Mucosa of descending colon (tissue), 3 donors: ENCODE data around the gene TMTC2. TPM values are rescaled to one million over a fixed set of nuclear protein-coding genes. Genes with fewer than 3 reads are reported as not detected.

ENCODE experiments used
- ATAC-seq: fragments of 200-7000 bp; cut with Tn5 transposase; one replicate; pipeline ENCODE4 v1.9.1; 2020; ENCODE audit warnings: mild to moderate bottlenecking, moderate library complexity
- DNase-seq, 3 donors: peaks; one replicate each; pipeline ENCODE4 v3.0.0-alpha.2; 2020
- H3K36me3 ChIP-seq: fragments of 200-600 bp; one replicate; pipeline ENCODE4 v1.8.0; 2021; ENCODE audit warnings: low read depth, mild to moderate bottlenecking
- H3K4me1 ChIP-seq: fragments of 200-600 bp; one replicate; pipeline ENCODE4 v1.8.0; 2021; ENCODE audit warnings: low read depth, mild to moderate bottlenecking
- H3K4me3 ChIP-seq: fragments of 200-600 bp; one replicate; pipeline ENCODE4 v1.8.0; 2021; ENCODE audit warnings: mild to moderate bottlenecking
- H3K9me3 ChIP-seq: fragments of 200-600 bp; one replicate; pipeline ENCODE4 v1.8.0; 2021; ENCODE audit warnings: mild to moderate bottlenecking
- intact Hi-C, 2 donors: fragments of 100-400 bp; cut with DNase I in 1 of 2; cut with micrococcal nuclease in 1 of 2; formaldehyde crosslinking; loops; one replicate each; pipeline versions ENCODE4 v1.11.0 to v1.11.1; 2022; cut with DNase I, micrococcal nuclease
- long read RNA-seq, 2 donors: library from polyadenylated mRNA; unstranded; transcript quantifications; one replicate each; pipeline ENCODE4 v2.0.0, GENCODE V29; 2019 to 2021
- total RNA-seq, 3 donors: library from RNA; stranded (reverse); fragmentation: NEBNext Ultra II Directional in 2 of 3; extraction: Animal tissue kit (Norgen Biotek cat#: 25700) in 2 of 3; gene quantifications; one replicate each; pipeline versions ENCODE4 v1.2.1 to v1.2.4, GENCODE V29; 2021 to 2023
- TF ChIP-seq, protein P1 (sequence below): fragments of 200-600 bp; IDR thresholded peaks from one replicate; pipeline ENCODE4 v1.8.0; 2022; ENCODE audit warnings: antibody characterized with exemption, mild to moderate bottlenecking
- donor health status: DM: no; HTN: no; CAD: no; lungs with moderate emphysema.
- donor health status: DM: no; HTN: no; CAD: no.
- donor health status: DM: no; HTN: yes; CAD: no.

TMTC2 gene
- total RNA-seq = 10 to 100 TPM; 13.3 to 40.4 (median 14.6) TPM
- long read RNA-seq, donor 1, partial matches to known transcripts = 8 of 14 reads
- long read RNA-seq, donor 1, other reads (novel, unspliced or antisense) = 6 of 14 reads
- long read RNA-seq, donor 2 = 0 reads

DNA sequence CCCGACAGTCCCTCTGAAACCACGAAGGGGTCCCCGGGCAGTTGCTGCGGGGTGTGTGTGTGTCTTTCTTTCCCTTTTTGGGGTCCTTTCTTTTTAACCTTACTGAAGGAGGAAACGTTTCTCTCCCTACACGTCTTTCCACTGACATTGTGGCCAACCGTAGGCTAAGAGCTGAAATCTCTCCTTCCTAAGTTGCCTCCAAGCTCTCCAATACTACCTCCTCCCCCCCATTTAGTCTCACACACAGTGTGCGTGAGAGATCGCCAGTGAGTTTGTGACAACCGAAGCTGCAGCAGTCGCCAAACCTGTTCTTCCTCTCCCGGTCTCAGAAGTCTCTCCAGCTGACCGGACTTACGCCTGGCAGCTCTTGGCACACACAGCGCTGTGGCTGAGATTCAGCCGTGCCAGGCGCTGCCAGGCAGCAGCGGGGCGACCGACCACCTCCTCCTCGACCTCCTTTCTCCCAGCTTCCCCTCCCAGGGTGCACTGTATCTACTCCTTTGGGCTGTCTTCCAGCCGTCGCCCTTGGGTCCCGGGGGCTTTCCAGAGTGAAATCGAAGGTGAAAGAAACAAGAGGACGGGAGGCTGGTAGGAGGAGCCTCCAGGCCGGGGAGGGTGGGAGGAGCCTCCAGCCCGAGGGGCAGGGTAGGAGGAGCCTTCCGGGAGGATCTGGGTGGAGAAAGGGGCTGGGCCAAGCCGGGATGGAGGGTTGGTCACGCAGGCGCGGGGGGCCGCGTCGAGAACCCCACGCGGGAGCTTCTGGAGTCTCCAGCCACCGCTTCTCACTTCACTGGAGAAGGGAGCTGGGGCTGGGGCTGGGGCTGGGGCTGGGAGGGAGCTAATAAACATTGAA, at the start of gene TMTC2:
TSS of gene TMTC2 (plus strand) at position 739 of the 853 bp plus-strand sequence.
- Histone ChIP-seq H3K9me3 (no peaks in the 10 kb centered on the region), H3K36me3 (no peaks in the 10 kb centered on the region), H3K4me1 (peaks cover 11% of the 10 kb centered on the region), H3K4me3 (peak within 1 kb of the TSS; percentile 86)
- DNase-seq (peak; percentile 95 to 97 (median 95)), ATAC-seq (peak; percentile 92)
- intact Hi-C loops = loop anchor here in 1 of 2 donors (10.0 kb wide), 2 partner anchors 162 to 208 kb away; no protein-coding TSS in a partner anchor
- TF ChIP-seq, protein P1, sequence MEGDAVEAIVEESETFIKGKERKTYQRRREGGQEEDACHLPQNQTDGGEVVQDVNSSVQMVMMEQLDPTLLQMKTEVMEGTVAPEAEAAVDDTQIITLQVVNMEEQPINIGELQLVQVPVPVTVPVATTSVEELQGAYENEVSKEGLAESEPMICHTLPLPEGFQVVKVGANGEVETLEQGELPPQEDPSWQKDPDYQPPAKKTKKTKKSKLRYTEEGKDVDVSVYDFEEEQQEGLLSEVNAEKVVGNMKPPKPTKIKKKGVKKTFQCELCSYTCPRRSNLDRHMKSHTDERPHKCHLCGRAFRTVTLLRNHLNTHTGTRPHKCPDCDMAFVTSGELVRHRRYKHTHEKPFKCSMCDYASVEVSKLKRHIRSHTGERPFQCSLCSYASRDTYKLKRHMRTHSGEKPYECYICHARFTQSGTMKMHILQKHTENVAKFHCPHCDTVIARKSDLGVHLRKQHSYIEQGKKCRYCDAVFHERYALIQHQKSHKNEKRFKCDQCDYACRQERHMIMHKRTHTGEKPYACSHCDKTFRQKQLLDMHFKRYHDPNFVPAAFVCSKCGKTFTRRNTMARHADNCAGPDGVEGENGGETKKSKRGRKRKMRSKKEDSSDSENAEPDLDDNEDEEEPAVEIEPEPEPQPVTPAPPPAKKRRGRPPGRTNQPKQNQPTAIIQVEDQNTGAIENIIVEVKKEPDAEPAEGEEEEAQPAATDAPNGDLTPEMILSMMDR = no peak

DNA sequence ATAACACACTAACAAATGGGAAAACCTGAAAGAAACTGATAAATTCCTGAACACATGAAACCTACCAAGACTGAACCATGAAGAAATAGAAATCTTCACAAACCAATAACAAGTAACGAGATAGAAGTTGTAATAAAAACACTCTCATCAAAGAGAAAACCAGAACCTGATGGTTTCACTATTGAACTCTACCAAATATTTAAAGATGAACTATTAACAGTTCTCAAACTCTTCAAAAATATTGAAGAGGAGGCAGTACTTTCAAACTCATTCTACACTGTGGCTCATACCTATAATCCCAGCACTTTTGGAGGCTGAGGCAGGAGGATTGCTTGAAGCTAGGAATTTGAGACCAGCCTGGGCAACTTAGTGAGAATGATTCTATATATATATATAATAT, 48.4 kb upstream of the TMTC2 start:
- ATAC-seq (no peak), DNase-seq (no peak)
- peaks cover 4% of the 10 kb centered on the region for H3K4me1 ChIP-seq
- intact Hi-C loops = no loop called here
- TF ChIP-seq, protein P1 = no peak
- H3K4me3 ChIP-seq = no peak overlapping the region
- no peaks in the 10 kb centered on the region for H3K9me3 ChIP-seq
- no peaks in the 10 kb centered on the region for H3K36me3 ChIP-seq

DNA sequence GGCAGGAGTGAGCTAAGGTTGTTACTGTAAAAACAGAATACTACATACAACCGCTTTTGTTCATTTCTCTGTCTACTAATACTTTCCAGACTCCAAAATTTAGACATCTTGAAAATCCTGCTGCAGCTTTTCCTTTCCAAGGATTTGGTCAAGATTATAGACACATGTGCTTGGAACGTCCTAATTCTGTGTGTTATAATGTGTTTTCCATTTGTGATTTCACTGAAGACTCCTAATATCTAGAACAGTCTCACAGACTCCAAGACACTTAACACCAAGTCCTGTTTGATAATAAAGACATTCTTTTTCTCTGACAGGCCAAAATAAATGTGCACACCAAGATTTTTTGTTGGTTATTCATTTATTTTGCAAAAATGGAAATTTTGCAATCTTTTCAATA, 41.8 kb upstream of the TMTC2 start:
- no peak overlapping the region for H3K4me3 ChIP-seq
- TF ChIP-seq, protein P1 = no peak
- intact Hi-C loops = no loop called here
- no peak for DNase-seq
- ATAC-seq = no peak
- H3K9me3 ChIP-seq = no peaks in the 10 kb centered on the region
- H3K36me3 ChIP-seq = no peaks in the 10 kb centered on the region
- no peaks in the 10 kb centered on the region for H3K4me1 ChIP-seq

DNA sequence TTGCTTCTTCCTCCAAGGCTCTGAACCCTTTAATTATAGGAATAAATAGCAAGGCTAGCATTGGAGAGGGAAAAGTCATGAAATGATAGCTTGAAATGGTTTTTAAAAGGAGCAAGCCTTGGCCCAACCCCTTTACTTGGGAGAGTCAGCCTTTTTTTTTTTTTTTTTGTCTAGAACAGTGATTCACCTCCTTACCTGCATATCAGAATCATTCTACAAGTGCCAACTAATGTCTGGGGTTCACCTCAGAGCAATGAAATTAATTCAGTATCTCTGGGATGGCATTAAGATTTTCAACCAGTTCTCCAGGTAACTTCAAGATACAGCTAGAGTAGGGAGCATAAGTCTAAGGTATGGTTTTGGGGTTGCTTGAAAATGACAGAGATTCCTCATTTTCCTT, 41.3 kb upstream of the TMTC2 start:
- no peak for DNase-seq
- Histone ChIP-seq H3K4me1 (peaks cover 4% of the 10 kb centered on the region), H3K36me3 (no peaks in the 10 kb centered on the region), H3K4me3 (no peak overlapping the region), H3K9me3 (no peaks in the 10 kb centered on the region)
- no peak for ATAC-seq
- intact Hi-C loops = no loop called here
- TF ChIP-seq, protein P1 = no peak

GRCh38 chr12:82647853-82648252, 38.9 kb upstream of the TMTC2 start:
- ATAC-seq (no peak), DNase-seq (no peak)
- intact Hi-C loops = no loop called here
- H3K9me3 ChIP-seq = no peaks in the 10 kb centered on the region
- TF ChIP-seq, protein P1 = no peak
- H3K4me1 ChIP-seq = peaks cover 10% of the 10 kb centered on the region
- H3K36me3 ChIP-seq = no peaks in the 10 kb centered on the region
- no peak overlapping the region for H3K4me3 ChIP-seq
